Activated CD4-positive, CD25-positive, alpha-beta regulatory T cell (primary cell): Measurements from ENCODE around the gene SLC66A3.
"Not testable (repeated sequence)": the region's sequence is repeated elsewhere in the genome, so short reads cannot be mapped to it uniquely, and the experiment has no call there.

ENCODE experiments used
- DNase-seq, 4 experiments: peaks; one replicate each; lab custom pipeline; 2025; lab: John Stamatoyannopoulos, UW

The SLC66A3 gene

GRCh38 chr2:11163439-11164317, 8.4 kb downstream of the SLC66A3 start:
- DNase-seq, result no peak

DNA sequence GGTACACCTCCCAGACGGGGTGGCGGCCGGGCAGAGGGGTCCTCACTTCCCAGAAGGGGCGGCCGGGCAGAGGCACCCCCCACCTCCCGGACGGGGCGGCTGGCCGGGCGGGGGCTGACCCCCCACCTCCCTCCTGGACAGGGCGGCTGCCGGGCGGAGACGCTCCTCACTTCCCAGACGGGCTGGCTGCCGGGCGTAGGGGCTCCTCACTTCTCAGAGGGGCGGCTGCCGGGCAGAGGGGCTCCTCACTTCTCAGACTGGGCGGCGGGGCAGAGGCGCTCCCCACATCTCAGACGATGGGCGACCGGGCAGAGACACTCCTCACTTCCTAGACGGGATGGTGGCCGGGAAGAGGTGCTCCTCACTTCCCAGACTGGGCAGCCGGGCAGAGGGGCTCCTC, 9.8 kb downstream of the SLC66A3 start:
- DNase-seq, result not testable (repeated sequence)

DNA sequence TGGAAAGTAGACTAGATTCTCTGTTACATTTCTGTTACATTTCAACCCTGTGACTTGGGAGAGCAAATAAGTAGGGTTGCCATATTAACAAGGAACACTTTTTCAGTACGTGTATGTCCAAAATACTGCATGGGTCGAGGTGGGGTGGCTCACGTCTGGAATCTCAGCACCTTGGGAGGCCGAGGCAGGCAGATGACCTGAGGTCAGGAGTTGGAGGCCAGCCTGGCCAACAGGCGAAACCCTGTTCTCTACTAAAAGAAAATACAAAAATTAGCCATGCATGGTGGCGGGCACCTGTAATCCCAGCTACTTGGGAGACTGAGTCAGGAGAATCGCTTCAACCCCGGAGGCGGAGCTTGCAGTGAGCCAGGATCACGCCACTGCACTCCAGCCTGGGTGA, 11.2 kb downstream of the SLC66A3 start:
- no peak for DNase-seq

DNA sequence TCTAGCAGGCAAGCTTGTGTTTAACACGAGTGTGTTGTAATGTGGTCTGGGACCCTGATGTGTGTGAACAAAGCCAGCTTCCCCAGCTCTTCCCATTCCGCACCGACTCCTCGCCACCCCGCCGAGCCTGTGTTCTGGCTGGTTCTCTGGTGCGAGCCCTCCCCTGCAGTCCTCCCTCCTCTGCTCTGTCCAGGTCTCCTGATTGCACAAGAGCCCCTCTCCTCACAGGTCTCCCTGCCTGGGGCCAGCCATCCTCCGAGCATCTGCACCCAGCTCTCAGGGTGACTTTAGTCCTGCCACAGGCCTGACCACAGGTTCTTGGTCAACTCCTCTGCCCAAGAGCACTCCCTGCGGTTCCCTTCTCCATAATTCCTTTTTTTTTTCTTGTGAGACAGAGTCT, 13.2 kb downstream of the SLC66A3 start:
- no peak for DNase-seq

GRCh38 chr2:11169333-11169732, 14.1 kb downstream of the SLC66A3 start:
- DNase-seq, result no peak

DNA sequence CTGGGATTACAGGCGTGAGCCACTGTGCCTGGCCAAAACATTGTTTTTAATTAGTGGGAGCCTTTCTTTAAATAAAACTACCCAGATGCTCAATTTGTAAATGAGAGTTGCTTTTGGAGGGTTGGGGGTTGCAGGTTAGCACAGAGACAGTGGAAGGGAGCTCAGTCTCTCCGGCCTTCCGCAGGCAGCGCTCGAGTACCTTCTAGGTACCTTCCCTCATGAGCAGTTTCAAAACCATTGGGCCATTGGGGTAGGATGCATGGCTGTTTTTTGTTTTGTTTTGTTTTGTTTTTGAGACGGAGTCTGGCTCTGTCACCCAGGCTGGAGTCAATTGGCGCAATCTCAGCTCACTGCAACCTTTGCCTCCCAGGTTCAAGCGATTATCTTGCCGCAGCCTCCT, 19.0 kb downstream of the SLC66A3 start:
- DNase-seq, result no peak

DNA sequence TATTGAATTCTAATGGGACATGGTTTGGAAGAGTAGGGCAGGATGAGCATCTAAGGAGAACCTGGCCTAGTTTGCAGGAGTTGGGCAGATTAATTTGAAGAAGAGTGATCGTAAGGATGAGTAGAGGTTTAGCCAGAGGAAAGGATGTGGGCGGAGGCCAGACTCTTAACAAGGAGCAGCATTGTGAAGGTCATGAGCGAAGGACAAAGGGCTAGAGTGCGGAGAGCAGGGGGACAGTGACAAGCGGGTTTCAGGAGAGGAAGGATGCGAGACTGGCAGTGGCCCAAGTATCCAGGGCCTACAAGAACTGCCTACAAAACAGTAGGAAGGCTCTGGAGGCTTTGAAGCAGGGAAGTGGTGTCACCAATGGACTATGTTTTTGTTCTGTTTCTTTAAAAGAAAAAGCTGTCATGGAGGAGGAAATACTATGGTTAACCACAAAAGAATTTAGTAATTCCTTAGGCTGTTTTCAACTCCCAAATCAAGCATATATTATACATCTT, 20.1 kb downstream of the SLC66A3 start:
- no peak for DNase-seq

GRCh38 chr2:11177871-11178690, 22.8 kb downstream of the SLC66A3 start:
- no peak for DNase-seq

- DNase-seq, result no peak
These were observed 23.9 kb downstream of the SLC66A3 start for GRCh38 chr2:11179196-11179595.

GRCh38 chr2:11179899-11180298, 24.6 kb downstream of the SLC66A3 start:
- DNase-seq, result no peak

DNA sequence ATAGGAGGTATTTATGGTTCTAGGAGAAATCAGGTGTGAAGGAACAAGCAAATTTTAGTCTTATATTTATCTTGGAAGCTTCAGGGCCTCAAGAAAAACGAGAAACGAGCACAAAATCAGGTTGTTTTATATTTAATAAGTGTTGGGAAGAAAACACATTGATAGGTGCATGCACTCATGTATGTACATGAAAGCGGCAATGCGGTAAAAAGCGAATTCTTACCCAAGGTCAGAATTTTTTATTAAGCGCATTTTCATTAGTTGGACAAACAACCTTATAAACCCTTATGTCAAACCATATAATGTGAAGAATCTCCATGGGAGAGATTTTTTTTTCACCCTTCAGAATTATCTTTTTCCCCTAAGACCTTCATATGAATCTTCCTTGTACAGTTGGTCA, 25.4 kb downstream of the SLC66A3 start:
- no peak for DNase-seq

DNA sequence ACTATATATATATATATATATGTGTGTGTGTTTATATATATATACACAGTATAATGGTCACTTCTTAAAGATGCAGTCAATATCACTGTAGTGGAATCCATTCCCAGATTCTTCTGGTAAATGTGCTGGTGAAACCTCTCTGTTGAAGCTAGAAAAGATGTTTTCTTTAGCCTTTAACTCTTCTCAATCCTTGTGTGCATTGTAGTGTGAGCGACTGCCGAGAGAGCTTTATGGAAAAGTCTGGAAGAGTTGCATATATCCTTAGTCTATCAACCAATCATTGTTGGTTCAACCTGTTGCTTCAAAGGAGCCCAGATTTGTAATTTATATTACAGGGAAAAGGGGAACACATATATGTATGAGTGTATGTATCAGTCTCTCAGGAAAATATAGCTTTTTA, 27.7 kb downstream of the SLC66A3 start:
- DNase-seq, result no peak

- DNase-seq, result no peak
These were observed 30.9 kb downstream of the SLC66A3 start for GRCh38 chr2:11186145-11186544.

- no peak for DNase-seq
These were observed 31.9 kb downstream of the SLC66A3 start for GRCh38 chr2:11187083-11187619.

- DNase-seq, result no peak
These were observed 32.5 kb downstream of the SLC66A3 start for GRCh38 chr2:11187731-11188130.

DNA sequence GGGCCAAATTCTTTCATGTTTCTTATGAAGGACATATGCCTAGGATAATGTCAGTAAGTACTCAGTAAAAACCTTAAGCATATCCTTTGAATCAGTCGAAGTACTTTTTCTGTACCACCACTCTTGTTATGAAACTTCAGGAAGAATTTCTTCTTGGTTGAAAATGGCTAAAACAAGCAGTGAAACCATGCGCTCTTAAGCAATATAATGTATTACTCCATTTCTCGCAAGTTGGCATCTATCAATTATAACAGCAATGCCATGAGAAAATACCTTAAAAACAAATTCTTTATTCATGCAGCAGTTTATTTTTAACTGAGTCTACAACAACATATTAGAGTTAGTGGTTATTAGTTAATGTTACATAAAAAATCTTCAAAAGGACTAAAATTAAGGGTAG, 41.0 kb downstream of the SLC66A3 start:
- DNase-seq, result no peak

DNA sequence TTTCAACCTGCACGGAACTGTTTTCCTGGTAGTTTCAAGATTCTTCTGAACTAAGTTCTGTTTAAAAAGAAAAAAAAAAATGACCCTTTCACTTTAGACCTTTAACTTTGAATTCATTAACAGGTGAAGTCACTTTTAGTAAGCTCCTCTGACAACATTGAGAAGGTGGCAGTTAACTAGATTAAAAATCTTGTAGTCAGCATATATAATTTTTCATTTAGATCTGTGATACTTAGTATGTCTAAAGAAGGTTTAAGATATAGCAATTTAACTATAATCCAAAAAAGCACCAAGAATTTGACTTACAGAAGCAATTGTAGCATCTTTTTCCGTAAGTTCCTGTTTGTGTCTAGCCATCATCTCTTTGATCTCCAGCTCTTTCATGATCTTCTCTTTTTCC, 45.4 kb downstream of the SLC66A3 start:
- DNase-seq, result no peak

DNA sequence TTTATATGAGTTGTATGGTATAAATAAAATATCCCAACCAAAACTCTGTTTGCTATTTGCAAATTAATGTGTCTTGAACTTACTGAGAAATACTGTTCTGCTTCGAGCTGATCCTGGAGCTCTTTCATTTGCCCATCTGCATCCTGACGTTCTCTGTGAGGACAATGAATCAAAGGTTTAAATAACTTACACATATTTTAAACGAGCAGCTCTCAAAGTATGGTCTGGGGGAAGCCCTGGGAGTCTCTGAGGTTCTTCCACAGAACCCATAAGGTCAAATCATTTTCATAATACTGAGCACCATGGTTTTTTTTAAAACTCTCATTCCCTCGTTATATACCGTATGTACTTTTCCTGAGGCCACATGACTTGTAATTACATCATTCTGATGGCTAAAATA, 46.7 kb downstream of the SLC66A3 start:
- no peak for DNase-seq

DNA sequence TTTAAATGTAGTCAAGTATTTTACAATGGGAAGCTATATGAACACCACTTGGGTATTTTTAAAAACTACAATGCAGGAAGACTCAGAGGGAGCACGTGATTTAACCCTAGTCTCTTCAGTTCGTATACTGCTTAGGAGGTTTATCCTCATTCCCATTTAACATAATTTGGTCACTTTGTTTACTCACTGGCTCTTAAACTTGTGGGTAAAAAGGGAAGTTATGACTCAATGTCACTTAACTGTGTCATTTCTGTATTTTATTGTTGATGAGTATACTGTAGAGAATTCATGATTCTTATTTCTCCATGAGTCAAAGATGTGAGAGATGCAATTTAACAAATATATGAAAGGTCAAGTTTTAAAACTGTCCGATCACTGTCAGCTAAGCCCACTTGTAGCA, 48.2 kb downstream of the SLC66A3 start:
- DNase-seq, result no peak

DNA sequence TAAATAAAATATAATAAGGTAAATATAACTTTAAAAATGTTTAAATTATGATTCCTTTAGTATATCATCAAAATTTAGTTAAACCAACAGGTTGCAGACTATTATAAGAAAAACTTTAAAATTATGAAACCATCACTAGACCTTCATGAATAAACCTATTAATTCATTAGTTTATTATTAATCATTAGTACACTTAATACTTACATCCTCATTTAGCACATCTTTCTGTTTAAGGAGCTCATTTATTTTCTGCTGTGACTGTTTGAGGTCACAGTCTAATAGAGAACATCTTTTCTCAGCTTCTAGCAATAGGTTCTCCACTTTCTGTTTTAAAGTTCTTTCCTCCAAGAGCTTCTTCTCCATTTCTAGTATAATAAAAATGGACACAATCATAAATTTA, 52.8 kb downstream of the SLC66A3 start:
- no peak for DNase-seq

DNA sequence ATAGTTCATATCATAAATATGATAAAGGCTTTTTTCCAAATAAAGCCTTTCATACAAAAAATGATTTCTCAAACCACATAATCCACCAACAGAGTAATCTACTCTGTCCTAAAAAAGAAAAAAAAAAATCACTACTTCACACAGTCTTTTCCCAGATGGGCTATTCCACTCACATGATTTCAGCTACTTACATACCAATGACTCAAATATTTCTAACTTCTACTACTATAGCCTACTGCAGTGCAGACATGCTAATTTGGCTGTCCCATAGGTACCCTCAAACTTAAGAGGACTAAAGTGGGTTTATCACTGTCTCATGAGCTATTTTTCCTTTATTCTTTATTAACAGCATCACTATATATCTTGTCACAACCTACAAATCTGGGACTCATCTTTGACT, 57.4 kb downstream of the SLC66A3 start:
- DNase-seq, result no peak

GRCh38 chr2:11213090-11213638, 57.9 kb downstream of the SLC66A3 start:
- DNase-seq, result no peak
